Esophagus muscularis mucosa (tissue), 3 donors: ENCODE results near the gene DSCAML1.

ENCODE experiments used
- CTCF ChIP-seq, 3 experiments: fragments of 200-600 bp in 2 of 3; fragments of 450-650 bp in 1 of 3; sonication (generic) in 2 of 3; IDR thresholded peaks; one replicate each; pipeline ENCODE4 v1.5.1; 2017 to 2019; ENCODE audit warnings: antibody characterized with exemption in 3 of 3, mild to moderate bottlenecking in 2 of 3, moderate library complexity in 1 of 3
- POLR2A ChIP-seq: fragments of 450-650 bp; IDR thresholded peaks from one replicate; pipeline ENCODE4 v1.6.1; 2017; ENCODE audit warnings: antibody characterized with exemption, moderate library complexity, mild to moderate bottlenecking, low read depth

GRCh38 chr11:117442049-117442868 is 354.8 kb downstream of the DSCAML1 start:
- no peak for TF ChIP-seq CTCF (IDR thresholded peaks at IDR 0.05)
- TF ChIP-seq POLR2A = no peak
